HG02623 (cell line): ENCODE measurements around the gene METTL4.

Source experiments
- ATAC-seq: cut with Tn5 transposase; IDR thresholded peaks from one replicate; pipeline ENCODE4 v1.9.1; 2021; ENCODE audit warnings: moderate library complexity; ENCODE audit not compliant: unreplicated experiment

The METTL4 gene

GRCh38 chr18:2522112-2522511, 49.2 kb downstream of the METTL4 start:
- ATAC-seq, result no peak

- ATAC-seq, result no peak
These were observed 52.8 kb downstream of the METTL4 start for GRCh38 chr18:2518473-2518872.

- ATAC-seq, result no peak
These were observed 55.2 kb downstream of the METTL4 start for GRCh38 chr18:2515908-2516625.

GRCh38 chr18:2515171-2515787, 56.0 kb downstream of the METTL4 start:
- ATAC-seq, result no peak

- ATAC-seq, result no peak
These were observed 57.7 kb downstream of the METTL4 start for GRCh38 chr18:2513616-2514015.

GRCh38 chr18:2512059-2512458, 59.2 kb downstream of the METTL4 start:
- ATAC-seq, result no peak

GRCh38 chr18:2511451-2511850, 59.9 kb downstream of the METTL4 start:
- ATAC-seq, result no peak

GRCh38 chr18:2510416-2510815, 60.9 kb downstream of the METTL4 start:
- ATAC-seq, result no peak

- ATAC-seq, result no peak
These were observed 62.6 kb downstream of the METTL4 start for GRCh38 chr18:2508678-2509077.

GRCh38 chr18:2508155-2508554, 63.1 kb downstream of the METTL4 start:
- no peak for ATAC-seq

GRCh38 chr18:2504642-2505041, 66.7 kb downstream of the METTL4 start:
- ATAC-seq, result no peak

- ATAC-seq, result no peak
These were observed 68.4 kb downstream of the METTL4 start for GRCh38 chr18:2502880-2503279.

- no peak for ATAC-seq
These were observed 68.9 kb downstream of the METTL4 start for GRCh38 chr18:2502394-2502793.

GRCh38 chr18:2497797-2498196, 73.5 kb downstream of the METTL4 start:
- no peak for ATAC-seq

- no peak for ATAC-seq
These were observed 75.9 kb downstream of the METTL4 start for GRCh38 chr18:2495381-2495780.

- ATAC-seq, result no peak
These were observed 76.4 kb downstream of the METTL4 start for GRCh38 chr18:2494921-2495320.
